ENCODE data around the gene MKNK2. TPM values are rescaled to one million over a fixed set of nuclear protein-coding genes. Genes with fewer than 3 reads are reported as not detected.
"Not testable (repeated sequence)": the region's sequence is repeated elsewhere in the genome, so short reads cannot be mapped to it uniquely, and the experiment has no call there.

The MKNK2 gene
- total RNA-seq, 8 experiments from 2014 or later: 33.0 to 95.2 (median 50.9) TPM

DNA sequence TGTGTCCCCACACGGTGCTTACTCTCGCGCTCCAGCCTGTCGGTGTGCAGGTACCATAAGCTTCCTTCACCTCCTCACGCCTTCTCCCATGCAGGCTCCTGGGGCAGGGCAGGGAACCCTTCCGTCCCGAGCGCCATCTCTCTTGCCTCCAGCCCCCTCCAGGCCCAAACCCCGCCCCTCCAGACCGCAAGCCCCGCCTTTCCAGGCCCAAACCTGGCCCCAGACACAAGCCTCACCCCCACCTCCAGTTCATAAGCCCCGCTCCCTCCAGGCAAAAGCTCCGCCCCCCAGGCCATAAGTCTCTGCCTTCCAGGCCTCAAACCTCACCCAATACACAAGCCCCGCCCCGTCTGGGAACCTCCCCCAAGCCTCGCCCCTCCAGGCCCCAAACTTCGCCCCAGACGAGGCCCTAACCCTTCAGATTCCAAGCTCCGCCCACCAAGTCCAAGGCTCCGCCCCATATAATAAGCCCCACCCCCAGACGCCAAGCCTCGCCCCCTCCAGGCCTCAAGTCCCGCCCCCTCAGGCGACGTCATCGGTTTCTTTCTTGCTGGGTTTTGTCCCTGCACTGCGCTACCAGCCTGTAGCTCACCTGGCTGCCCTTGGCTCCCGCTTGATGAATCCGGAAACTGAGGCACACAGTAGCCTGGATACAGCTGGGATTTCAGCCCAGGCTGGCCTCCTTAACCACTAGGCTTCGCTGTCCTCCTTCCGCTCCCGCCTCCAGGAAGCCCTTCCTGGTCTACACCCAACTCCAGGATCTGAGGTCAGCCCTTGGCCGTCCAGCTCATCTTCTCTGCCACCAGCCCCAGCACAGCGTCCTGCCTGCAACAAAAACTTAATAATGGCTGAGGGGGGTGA, 16.1 kb downstream of the MKNK2 start:
- WGBS, 10 experiments: 80 to 100% (median 80%) methylated on average over 1 to 4 of the region's 34 CpGs; no CpG with 5 or more reads in 5 of the 10 experiments
- Histone ChIP-seq H3K4me3 (no peak overlapping the region), H3K27ac (no peak overlapping the region), H3K4me1 (replicated peaks in 1 of 2) (peaks cover 5 to 10% of the 10 kb centered on the region in 2 donors)
- in situ Hi-C loops (cut with MboI; ENCODE audit: low pct_unique_long_range_greater_than_20kb in 2 of 9, low sequenced_read_pairs in 9 of 9, unreplicated experiment in 9 of 9): no loop called here
- peak in 5 of 8 experiments; percentile 5 to 49 (median 35) for ATAC-seq (replicated peaks in 6 of 8)

- H3K4me3 ChIP-seq; in situ Hi-C loops (cut with MboI; ENCODE audit: low pct_unique_long_range_greater_than_20kb in 2 of 9, low sequenced_read_pairs in 9 of 9, unreplicated experiment in 9 of 9); H3K27ac ChIP-seq; H3K4me1 ChIP-seq (replicated peaks in 1 of 2); ATAC-seq (replicated peaks in 6 of 8): not testable (repeated sequence)
- WGBS, 10 experiments: 62 to 100% (median 85%) methylated on average over 1 to 3 of the region's 15 CpGs; no CpG with 5 or more reads in 6 of the 10 experiments
Measured at GRCh38 chr19:2034253-2034652, 16.8 kb downstream of the MKNK2 start.

GRCh38 chr19:2033825-2034159, 17.3 kb downstream of the MKNK2 start:
- H3K4me1 ChIP-seq (replicated peaks in 1 of 2): peaks cover 5 to 10% of the 10 kb centered on the region in 2 donors
- no peak overlapping the region for H3K4me3 ChIP-seq
- WGBS, 10 experiments: 80% methylated on average over 1 of the region's 9 CpGs; no CpG with 5 or more reads in 9 of the 10 experiments
- in situ Hi-C loops (cut with MboI; ENCODE audit: low pct_unique_long_range_greater_than_20kb in 2 of 9, low sequenced_read_pairs in 9 of 9, unreplicated experiment in 9 of 9): no loop called here
- no peak for ATAC-seq (replicated peaks in 6 of 8)
- H3K27ac ChIP-seq: no peak overlapping the region

DNA sequence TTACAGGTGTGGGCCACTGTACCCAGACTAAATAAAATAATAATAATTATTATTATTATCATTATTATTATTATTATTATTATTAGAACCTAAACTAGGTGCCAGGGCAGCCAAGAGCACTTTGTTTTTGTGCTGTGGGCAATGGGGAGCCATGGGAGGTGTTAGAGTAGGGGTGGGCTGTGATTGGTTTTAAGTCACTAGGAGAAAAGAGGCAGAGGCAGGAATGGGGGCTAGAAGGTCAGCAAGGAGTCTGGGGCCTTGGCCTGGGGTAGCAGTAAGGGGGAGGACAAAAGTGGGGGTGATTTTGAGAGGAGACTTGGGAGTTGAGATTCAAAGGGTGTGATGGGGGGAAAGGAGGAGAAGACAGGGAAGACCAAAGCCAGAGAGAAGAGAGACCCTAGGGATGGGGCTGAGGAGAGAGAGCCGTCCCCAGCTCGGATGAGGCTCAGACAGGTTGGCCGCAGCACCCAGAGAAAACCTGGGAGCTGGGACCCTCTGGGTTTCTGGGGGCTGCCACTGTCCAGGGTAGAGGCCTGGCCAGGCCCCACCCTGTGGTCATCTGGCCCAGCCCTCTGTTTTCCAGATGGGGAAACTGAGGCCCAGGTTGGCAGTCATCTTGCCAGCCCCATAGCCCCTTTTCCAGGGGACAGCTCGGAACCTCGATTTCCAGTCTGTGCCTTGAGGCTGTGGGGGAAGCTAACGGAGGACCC, 17.8 kb downstream of the MKNK2 start:
- no peak for ATAC-seq (replicated peaks in 6 of 8)
- in situ Hi-C loops (cut with MboI; ENCODE audit: low pct_unique_long_range_greater_than_20kb in 2 of 9, low sequenced_read_pairs in 9 of 9, unreplicated experiment in 9 of 9): no loop called here
- Histone ChIP-seq H3K4me1 (replicated peaks in 1 of 2) (peaks cover 5 to 10% of the 10 kb centered on the region in 2 donors), H3K27ac (no peak overlapping the region), H3K4me3 (no peak overlapping the region)
- WGBS, 10 experiments: 96 to 100% methylated on average over 2 to 5 of the region's 6 CpGs; no CpG with 5 or more reads in 8 of the 10 experiments

DNA sequence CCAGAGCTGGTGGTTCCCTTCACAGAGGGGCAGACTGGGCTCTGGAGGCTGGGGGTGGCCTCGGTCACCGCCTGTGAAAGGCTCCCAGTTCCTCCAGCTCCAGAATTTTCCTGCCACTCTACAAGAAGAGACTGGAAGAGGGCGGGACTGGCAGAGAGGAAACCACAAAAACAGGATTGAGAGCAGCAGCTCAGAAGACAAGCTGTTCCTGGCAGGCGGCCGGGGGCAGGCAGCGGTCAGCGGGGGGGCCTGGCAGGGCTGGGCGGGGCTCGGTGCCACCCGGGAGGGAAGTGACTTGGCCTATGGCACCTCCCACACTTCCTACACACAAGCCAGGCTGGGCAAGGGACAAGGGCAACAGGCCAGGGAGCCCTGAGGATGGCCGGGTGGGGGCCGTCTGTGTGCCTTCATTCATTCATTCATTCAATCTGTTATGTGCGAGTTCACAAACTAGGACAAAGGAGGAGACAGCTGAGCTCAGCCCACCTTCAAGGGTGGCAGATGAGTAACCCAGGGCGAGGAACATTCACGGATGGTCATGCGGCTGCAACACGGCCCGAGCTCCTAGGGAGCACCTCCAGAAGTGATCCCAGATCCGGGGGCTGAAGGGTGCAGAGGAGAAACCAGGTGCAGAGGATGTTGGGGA, 18.6 kb downstream of the MKNK2 start:
- Histone ChIP-seq H3K27ac (no peak overlapping the region), H3K4me1 (replicated peaks in 1 of 2) (peaks cover 5 to 10% of the 10 kb centered on the region in 2 donors), H3K4me3 (no peak overlapping the region)
- in situ Hi-C loops (cut with MboI; ENCODE audit: low pct_unique_long_range_greater_than_20kb in 2 of 9, low sequenced_read_pairs in 9 of 9, unreplicated experiment in 9 of 9): no loop called here
- 0 to 80% (median 10%) methylated on average over 1 to 5 of the region's 19 CpGs; no CpG with 5 or more reads in 4 of the 10 experiments for WGBS, 10 experiments
- peak; percentile 63 to 89 (median 78) for ATAC-seq (replicated peaks in 6 of 8)

- Histone ChIP-seq H3K27ac (no peak overlapping the region), H3K4me3 (no peak overlapping the region), H3K4me1 (replicated peaks in 1 of 2) (peaks cover under 1 to 5% of the 10 kb centered on the region in 2 donors)
- in situ Hi-C loops (cut with MboI; ENCODE audit: low pct_unique_long_range_greater_than_20kb in 2 of 9, low sequenced_read_pairs in 9 of 9, unreplicated experiment in 9 of 9): no loop called here
- peak in 1 of 8 experiments; percentile 15 for ATAC-seq (replicated peaks in 6 of 8)
- WGBS, 10 experiments: 0 to 92% (median 58%) methylated on average over 1 to 8 of the region's 9 CpGs; no CpG with 5 or more reads in 2 of the 10 experiments
Measured at GRCh38 chr19:2027361-2027760, 23.7 kb downstream of the MKNK2 start.

GRCh38 chr19:2026770-2027169, 24.3 kb downstream of the MKNK2 start:
- WGBS, 10 experiments: 60 to 100% (median 100%) methylated on average over 1 to 2 of the region's 10 CpGs; no CpG with 5 or more reads in 7 of the 10 experiments
- in situ Hi-C loops (cut with MboI; ENCODE audit: low pct_unique_long_range_greater_than_20kb in 2 of 9, low sequenced_read_pairs in 9 of 9, unreplicated experiment in 9 of 9): no loop called here
- Histone ChIP-seq H3K4me1 (replicated peaks in 1 of 2) (no peaks in the 10 kb centered on the region), H3K27ac (no peak overlapping the region), H3K4me3 (no peak overlapping the region)
- no peak for ATAC-seq (replicated peaks in 6 of 8)

- Histone ChIP-seq H3K4me1 (replicated peaks in 1 of 2) (no peaks in the 10 kb centered on the region), H3K4me3 (no peak overlapping the region), H3K27ac (no peak overlapping the region)
- ATAC-seq (replicated peaks in 6 of 8): no peak
- in situ Hi-C loops (cut with MboI; ENCODE audit: low pct_unique_long_range_greater_than_20kb in 2 of 9, low sequenced_read_pairs in 9 of 9, unreplicated experiment in 9 of 9): no loop called here
- WGBS, 10 experiments: 77 to 100% (median 87%) methylated on average over 2 of the region's 2 CpGs; no CpG with 5 or more reads in 5 of the 10 experiments
Measured at GRCh38 chr19:2022289-2022688, 28.8 kb downstream of the MKNK2 start.

GRCh38 chr19:2021453-2022140, 29.4 kb downstream of the MKNK2 start:
- Histone ChIP-seq H3K4me3 (no peak overlapping the region), H3K4me1 (replicated peaks in 1 of 2) (no peaks in the 10 kb centered on the region), H3K27ac (no peak overlapping the region)
- in situ Hi-C loops (cut with MboI; ENCODE audit: low pct_unique_long_range_greater_than_20kb in 2 of 9, low sequenced_read_pairs in 9 of 9, unreplicated experiment in 9 of 9): no loop called here
- ATAC-seq (replicated peaks in 6 of 8): no peak
- 80 to 100% (median 90%) methylated on average over 1 to 2 of the region's 4 CpGs; no CpG with 5 or more reads in 6 of the 10 experiments for WGBS, 10 experiments

DNA sequence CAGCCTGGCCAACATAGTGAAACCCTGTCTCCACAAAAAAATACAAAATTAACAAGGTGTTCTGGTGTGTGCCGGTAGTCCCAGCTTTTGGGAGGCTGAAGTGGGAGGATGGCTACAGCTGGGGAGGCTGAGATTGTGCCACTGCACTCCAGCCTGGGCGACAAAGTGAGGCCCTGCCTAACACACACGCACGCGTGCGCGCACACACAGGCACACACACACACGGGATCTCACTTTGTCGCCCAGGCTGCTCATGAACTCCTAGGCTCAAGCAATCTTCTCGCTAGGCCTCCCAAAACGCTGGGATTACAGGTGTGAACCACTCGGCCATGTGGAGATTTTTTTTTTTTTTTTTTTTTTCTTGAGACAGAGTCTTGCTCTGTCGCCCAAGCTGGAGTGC, 32.3 kb downstream of the MKNK2 start:
- in situ Hi-C loops (cut with MboI; ENCODE audit: low pct_unique_long_range_greater_than_20kb in 2 of 9, low sequenced_read_pairs in 9 of 9, unreplicated experiment in 9 of 9): no loop called here
- Histone ChIP-seq H3K27ac (no peak overlapping the region), H3K4me1 (replicated peaks in 1 of 2) (peaks cover 6 to 15% of the 10 kb centered on the region in 2 donors), H3K4me3 (no peak overlapping the region)
- WGBS, 10 experiments: 40 to 94% (median 78%) methylated on average over 2 to 9 of the region's 13 CpGs; no CpG with 5 or more reads in 2 of the 10 experiments
- ATAC-seq (replicated peaks in 6 of 8): no peak

- Histone ChIP-seq H3K4me1 (replicated peaks in 1 of 2) (peaks cover 15 to 23% of the 10 kb centered on the region in 2 donors), H3K27ac (peak overlapping the region in 1 of 2 donors; percentile 44), H3K4me3 (peak overlapping the region; percentile 26 to 53 (median 44))
- 40 to 100% (median 95%) methylated on average over 1 to 8 of the region's 23 CpGs; no CpG with 5 or more reads in 4 of the 10 experiments for WGBS, 10 experiments
- in situ Hi-C loops (cut with MboI; ENCODE audit: low pct_unique_long_range_greater_than_20kb in 2 of 9, low sequenced_read_pairs in 9 of 9, unreplicated experiment in 9 of 9): no loop called here
- ATAC-seq (replicated peaks in 6 of 8): peak; percentile 19 to 71 (median 48)
Measured at GRCh38 chr19:2016041-2016807, 34.8 kb downstream of the MKNK2 start.

DNA sequence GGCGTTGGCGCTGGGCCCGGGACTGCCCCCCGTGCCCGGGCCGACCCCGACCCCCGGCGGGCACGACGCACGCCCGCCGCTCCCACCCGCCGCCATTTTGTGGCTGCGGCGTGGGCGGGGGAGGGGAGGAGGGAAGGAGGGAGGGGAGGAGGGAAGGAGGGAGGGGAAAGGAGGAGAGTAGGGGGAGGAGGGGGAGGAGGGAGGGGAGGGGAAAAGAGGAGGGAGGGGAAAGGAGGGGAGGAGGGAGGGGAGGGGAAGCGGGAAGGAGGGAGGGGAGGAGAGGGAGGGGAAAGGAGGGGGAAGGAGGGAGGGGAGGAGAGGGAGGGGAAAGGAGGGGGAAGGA, 35.5 kb downstream of the MKNK2 start, which contains the start of gene BTBD2:
TSS of gene BTBD2 (minus strand) at position 107 of the 343 bp plus-strand sequence. CDS start at position 96, 11 bp downstream.
- in situ Hi-C loops (cut with MboI; ENCODE audit: low pct_unique_long_range_greater_than_20kb in 2 of 9, low sequenced_read_pairs in 9 of 9, unreplicated experiment in 9 of 9): no loop called here
- H3K4me3 ChIP-seq: peak within 1 kb of the TSS; percentile 64 to 84 (median 72)
- WGBS, 10 experiments: no CpG with 5 or more reads among the region's 20 CpGs

More for the DNA sequence above, 35.5 kb downstream of the MKNK2 start, which contains the start of gene BTBD2:
- Histone ChIP-seq H3K27ac (peak within 1 kb of the TSS; percentile 83 to 90), H3K4me1 (replicated peaks in 1 of 2) (peaks cover 15 to 23% of the 10 kb centered on the region in 2 donors)
- peak in 7 of 8 experiments; percentile 13 to 36 (median 27) for ATAC-seq (replicated peaks in 6 of 8)
